ENCODE measurements around the gene SLC26A9.

SLC26A9 gene

GRCh38 chr1:205936846-205937586 is 6.2 kb downstream of the SLC26A9 start:
- DNase-seq (ENCODE audit: low read depth): peak; percentile 75
- no peak overlapping the region for H3K4me3 ChIP-seq (ENCODE audit: control insufficient read depth, low read depth, low read length)
- TF ChIP-seq CTCF (conservative IDR thresholded peaks at IDR 0.05; ENCODE audit: control insufficient read depth, insufficient read depth, low read depth, low read length): no peak

- no peak for TF ChIP-seq CTCF (conservative IDR thresholded peaks at IDR 0.05; ENCODE audit: control insufficient read depth, insufficient read depth, low read depth, low read length)
- no peak overlapping the region for H3K4me3 ChIP-seq (ENCODE audit: control insufficient read depth, low read depth, low read length)
- DNase-seq (ENCODE audit: low read depth): no peak
Observed at GRCh38 chr1:205936311-205936710, 6.9 kb downstream of the SLC26A9 start.

GRCh38 chr1:205935869-205936268 is 7.4 kb downstream of the SLC26A9 start:
- no peak overlapping the region for H3K4me3 ChIP-seq (ENCODE audit: control insufficient read depth, low read depth, low read length)
- TF ChIP-seq CTCF (conservative IDR thresholded peaks at IDR 0.05; ENCODE audit: control insufficient read depth, insufficient read depth, low read depth, low read length): no peak
- no peak for DNase-seq (ENCODE audit: low read depth)

- TF ChIP-seq CTCF (conservative IDR thresholded peaks at IDR 0.05; ENCODE audit: control insufficient read depth, insufficient read depth, low read depth, low read length): no peak
- no peak for DNase-seq (ENCODE audit: low read depth)
- no peak overlapping the region for H3K4me3 ChIP-seq (ENCODE audit: control insufficient read depth, low read depth, low read length)
Observed at GRCh38 chr1:205934788-205935187, 8.5 kb downstream of the SLC26A9 start.

- peak; percentile 86 for DNase-seq (ENCODE audit: low read depth)
- TF ChIP-seq CTCF (conservative IDR thresholded peaks at IDR 0.05; ENCODE audit: control insufficient read depth, insufficient read depth, low read depth, low read length): no peak
- H3K4me3 ChIP-seq (ENCODE audit: control insufficient read depth, low read depth, low read length): no peak overlapping the region
Observed at GRCh38 chr1:205933671-205934618, 9.3 kb downstream of the SLC26A9 start.

- TF ChIP-seq CTCF (conservative IDR thresholded peaks at IDR 0.05; ENCODE audit: control insufficient read depth, insufficient read depth, low read depth, low read length): no peak
- H3K4me3 ChIP-seq (ENCODE audit: control insufficient read depth, low read depth, low read length): no peak overlapping the region
- no peak for DNase-seq (ENCODE audit: low read depth)
Observed at GRCh38 chr1:205932776-205933175, 10.5 kb downstream of the SLC26A9 start.

Measured in fibroblast of mammary gland (primary cell).